Right renal cortex interstitium (tissue), 3 donors: ENCODE measurements around the gene SLC25A47. TPM values are rescaled to one million over a fixed set of nuclear protein-coding genes. Genes with fewer than 3 reads are reported as not detected.

Experiments used
- DNase-seq, 3 donors: peaks; one replicate each; pipeline ENCODE4 v3.0.0-alpha.2; 2013; ENCODE audit warnings: low read depth in 3 of 3, low spot score in 2 of 3
- polyA plus RNA-seq, 3 donors: library from polyadenylated mRNA; unstranded; fragments of 120-200 nt; gene quantifications; one replicate each; pipeline ENCODE4 v1.2.1, GENCODE V29; 2013; ENCODE audit not compliant: insufficient read length in 3 of 3

The SLC25A47 gene
- polyA plus RNA-seq, 3 donors: 0.10 TPM; not detected in 2

DNA sequence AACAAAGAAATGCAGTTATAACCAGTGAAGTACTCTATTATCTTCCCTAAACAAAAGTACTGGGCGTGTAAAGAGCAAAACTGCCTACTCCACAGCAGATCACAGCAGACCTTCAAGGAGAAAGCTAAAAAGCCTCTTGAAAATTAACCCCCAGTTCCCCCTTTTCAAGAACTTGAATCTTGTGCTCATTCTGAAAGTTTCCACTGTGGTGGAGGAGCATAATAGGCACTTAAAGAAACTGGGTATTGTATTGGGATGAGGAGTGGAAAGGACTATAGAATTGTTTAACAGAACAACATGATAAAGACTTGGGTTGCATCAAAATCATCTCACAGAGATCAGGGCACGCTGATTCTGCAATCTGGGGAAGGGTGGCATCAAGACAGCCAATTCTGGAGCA is 51.1 kb downstream of the SLC25A47 start:
- no peak for DNase-seq

DNA sequence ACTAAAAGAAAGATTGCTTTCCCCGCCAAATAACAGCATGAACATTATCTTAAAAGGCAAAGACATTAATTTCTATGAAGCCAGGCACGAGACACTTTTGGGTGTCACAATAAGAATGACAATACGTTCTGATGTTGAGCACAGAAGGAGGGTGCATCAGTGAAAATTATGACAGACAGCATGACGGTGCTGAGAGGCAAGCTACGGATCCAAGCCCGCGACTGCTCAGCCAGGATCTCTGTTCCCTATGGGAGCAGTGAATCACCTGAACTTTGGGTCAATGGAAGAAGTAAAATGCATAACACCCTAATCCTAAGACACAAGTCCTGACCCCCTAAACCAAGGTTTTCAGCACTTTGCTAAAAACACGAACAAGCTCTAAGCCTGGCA is 51.7 kb downstream of the SLC25A47 start:
- no peak for DNase-seq

DNA sequence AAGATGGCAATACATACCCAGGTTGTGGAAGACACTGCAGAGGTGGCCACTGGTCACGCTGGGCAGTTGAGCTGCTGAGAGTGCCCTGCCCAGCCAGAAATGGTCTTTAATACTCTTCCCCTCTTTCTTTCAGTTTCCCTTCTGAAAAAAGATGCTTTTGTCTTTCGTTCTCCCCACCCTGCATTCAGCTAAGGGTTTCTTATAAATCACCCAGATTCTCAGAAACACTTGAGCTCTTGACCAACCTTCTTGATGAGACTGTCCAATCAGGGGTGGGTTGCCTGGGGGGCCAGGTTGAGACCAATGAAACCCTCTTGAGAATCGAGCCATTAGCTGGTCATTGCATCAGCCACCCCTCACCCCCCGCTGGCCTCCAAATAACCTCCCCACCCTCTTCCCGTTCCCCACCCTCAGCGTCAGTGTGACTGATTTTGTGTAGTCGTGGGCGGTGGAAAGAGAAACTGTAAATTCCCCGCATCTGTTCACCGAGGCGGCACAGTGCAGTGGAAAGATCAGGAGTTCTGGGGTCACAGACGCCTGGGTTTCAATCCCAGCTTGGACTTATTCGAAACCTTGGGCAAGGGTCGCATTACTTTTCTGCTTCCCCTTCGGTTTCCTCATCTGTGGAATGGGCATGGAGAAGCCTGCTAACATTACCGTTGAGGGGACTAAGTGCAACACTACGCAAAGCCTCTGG is 52.3 kb downstream of the SLC25A47 start:
- no peak for DNase-seq

DNA sequence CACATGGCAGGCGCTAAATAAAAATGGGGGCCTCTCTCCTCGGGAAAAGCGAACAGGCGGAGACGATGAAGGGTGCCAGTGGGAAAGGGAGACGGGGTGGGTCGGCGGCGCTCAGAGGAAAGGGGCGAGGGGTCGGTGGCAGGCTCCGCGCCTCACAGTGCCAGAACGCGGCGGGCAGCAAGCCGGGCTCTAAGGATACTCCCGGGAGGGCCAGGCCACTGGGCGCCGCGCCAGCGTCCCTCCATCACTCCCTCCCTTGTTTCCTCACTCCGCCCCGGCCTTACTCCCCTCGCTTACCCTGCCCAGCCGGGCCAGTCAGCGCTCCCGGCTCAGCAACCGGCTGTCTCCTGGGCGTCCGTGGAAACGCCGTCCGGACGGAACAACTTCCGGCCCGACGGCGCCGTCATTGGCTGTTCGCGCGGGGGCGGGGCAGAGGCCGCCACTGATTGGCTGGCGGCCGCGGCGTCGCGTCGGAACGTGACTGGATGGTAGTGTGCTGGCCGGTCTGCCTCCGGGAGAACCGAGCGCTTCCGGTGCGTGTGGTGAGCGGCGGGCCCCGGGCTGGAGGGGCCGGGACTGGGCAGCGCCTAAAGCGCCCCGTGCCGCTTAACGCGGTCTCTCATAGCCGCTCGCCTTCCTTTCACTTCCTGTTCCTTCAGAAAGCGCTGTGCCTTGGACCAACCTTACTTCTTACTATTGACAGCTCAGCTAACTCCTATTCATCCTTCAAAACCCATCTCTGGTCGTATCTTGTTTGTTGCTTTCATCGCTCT is 53.0 kb downstream of the SLC25A47 start, which contains the start of gene WDR25:
WDR25 (plus strand) TSS at position 523 of the 773 bp plus-strand sequence.
- peak in 2 of 3 donors; percentile 66 to 88 for DNase-seq

DNA sequence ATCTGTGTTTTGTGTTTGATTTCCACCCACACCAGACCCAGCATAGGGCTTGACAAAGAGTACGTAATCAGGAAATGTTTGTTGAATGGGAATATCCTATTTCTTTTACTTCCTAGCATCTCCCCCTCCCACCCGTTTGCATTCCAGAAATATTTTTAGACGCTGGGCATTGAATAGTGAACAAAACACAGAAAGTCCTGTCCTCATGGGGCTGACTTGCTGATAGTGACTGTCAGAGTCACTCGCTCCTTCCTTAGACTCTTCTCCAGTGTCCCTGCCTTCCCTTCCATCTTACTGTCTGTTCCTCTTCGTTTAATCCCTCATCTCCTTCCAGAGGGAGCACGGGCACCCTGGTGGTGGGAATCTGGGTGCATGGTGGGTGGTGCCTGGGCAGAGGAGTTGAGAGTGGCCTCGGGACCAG is 53.6 kb downstream of the SLC25A47 start:
- DNase-seq: no peak

Other genes starting within 250 kb of the SLC25A47 start
- 10 to 100 TPM in 1 of 3 donors, 1 to 10 TPM in 2; 5.3 to 11.1 (median 9.8) TPM for gene DEGS2, start 163.7 kb upstream of the SLC25A47 start, polyA plus RNA-seq
- gene YY1, start 84.2 kb upstream of the SLC25A47 start, polyA plus RNA-seq: 100 to 1,000 TPM; 146 to 151 (median 146) TPM
- gene SLC25A29, start 16.9 kb upstream of the SLC25A47 start, polyA plus RNA-seq: 10 to 100 TPM; 32.6 to 41.9 (median 34.2) TPM
- 1 to 10 TPM; 8.2 to 9.6 (median 8.4) TPM for gene WDR25, start 53.1 kb downstream of the SLC25A47 start, polyA plus RNA-seq